ENCODE results near the gene GCNT1. TPM values are rescaled to one million over a fixed set of nuclear protein-coding genes. Genes with fewer than 3 reads are reported as not detected.

The GCNT1 gene
- total and polyA plus RNA-seq, 2 of the 13 experiments (the other 11 are each of a cell fraction or from before 2014, with no cell fraction given) = 0.55 to 1.7 TPM

DNA sequence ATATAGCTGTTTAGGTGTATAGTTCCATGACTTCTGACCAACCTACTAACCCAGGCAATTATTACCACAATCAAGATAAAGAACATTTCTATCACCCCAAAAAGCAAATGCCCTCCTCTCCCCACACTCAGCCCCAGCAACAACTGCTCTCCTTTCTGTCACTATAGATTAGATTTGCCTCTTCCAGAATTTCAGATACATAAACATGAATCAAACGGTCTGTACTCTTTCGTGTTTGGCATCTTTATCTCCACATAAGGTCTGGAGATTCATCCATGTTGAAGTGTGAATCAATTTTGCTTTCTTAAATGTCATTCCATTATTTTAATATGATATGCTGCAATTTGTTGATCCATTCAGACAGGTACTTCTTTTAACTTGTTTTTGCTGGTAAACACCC lies 10.5 kb upstream of the GCNT1 start:
- H3K4me3 ChIP-seq (replicated peaks in 1 of 3; ENCODE audit: insufficient read depth in 1 of 3, low read depth in 2 of 3, low read length in 3 of 3) = no peak overlapping the region
- no peaks in the 10 kb centered on the region for H4K20me1 ChIP-seq (ENCODE audit: insufficient read depth, low read length)
- WGBS (ENCODE audit: low lambda C conversion rate) = 20% methylated on average over 2 of the region's 2 CpGs
- intact Hi-C loops (cut with micrococcal nuclease; ENCODE audit: unreplicated experiment) = no loop called here
- H3K4me1 ChIP-seq (ENCODE audit: insufficient read depth, low read length) = peaks cover 12% of the 10 kb centered on the region
- TF ChIP-seq, protein P1, sequence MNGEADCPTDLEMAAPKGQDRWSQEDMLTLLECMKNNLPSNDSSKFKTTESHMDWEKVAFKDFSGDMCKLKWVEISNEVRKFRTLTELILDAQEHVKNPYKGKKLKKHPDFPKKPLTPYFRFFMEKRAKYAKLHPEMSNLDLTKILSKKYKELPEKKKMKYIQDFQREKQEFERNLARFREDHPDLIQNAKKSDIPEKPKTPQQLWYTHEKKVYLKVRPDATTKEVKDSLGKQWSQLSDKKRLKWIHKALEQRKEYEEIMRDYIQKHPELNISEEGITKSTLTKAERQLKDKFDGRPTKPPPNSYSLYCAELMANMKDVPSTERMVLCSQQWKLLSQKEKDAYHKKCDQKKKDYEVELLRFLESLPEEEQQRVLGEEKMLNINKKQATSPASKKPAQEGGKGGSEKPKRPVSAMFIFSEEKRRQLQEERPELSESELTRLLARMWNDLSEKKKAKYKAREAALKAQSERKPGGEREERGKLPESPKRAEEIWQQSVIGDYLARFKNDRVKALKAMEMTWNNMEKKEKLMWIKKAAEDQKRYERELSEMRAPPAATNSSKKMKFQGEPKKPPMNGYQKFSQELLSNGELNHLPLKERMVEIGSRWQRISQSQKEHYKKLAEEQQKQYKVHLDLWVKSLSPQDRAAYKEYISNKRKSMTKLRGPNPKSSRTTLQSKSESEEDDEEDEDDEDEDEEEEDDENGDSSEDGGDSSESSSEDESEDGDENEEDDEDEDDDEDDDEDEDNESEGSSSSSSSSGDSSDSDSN (CRISPR knock-in tag; IDR thresholded peaks at IDR 0.05) = no peak
- TF ChIP-seq, protein P2, sequence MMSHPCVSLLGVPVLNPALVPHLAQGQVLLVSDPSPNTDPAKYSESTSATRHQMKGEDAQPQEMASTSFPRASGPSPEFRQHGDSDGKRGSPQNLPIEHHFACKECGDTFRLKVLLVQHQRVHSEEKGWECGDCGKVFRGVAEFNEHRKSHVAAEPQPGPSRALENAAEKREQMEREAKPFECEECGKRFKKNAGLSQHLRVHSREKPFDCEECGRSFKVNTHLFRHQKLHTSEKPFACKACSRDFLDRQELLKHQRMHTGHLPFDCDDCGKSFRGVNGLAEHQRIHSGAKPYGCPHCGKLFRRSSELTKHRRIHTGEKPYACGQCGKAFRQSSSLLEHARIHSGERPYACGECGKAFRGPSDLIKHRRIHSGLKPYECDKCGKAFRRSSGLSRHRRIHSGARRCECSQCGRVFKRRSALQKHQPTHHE (CRISPR knock-in tag; IDR thresholded peaks at IDR 0.05; ENCODE audit: borderline replicate concordance) = no peak
- TF ChIP-seq SALL1 (CRISPR knock-in tag; IDR thresholded peaks at IDR 0.05) = no peak
- FAIRE-seq = no peak
- H3K4me2 ChIP-seq (ENCODE audit: low read depth, low read length) = no peak overlapping the region
- no peak overlapping the region for H3K27ac ChIP-seq (ENCODE audit: extremely low read length, insufficient read depth, low read length)
- in situ Hi-C loops (cut with HindIII; ENCODE audit: extremely low pct_ligation_motif_present, low pct_unique_long_range_greater_than_20kb) = no loop called here
- no peak for ATAC-seq
- no peak for DNase-seq (ENCODE audit: low spot score)
- no peaks in the 10 kb centered on the region for H3K79me2 ChIP-seq (ENCODE audit: insufficient read depth, low read length)
- no peak overlapping the region for H2AFZ ChIP-seq (ENCODE audit: low read length)
- no peaks in the 10 kb centered on the region for H3K27me3 ChIP-seq (ENCODE audit: control insufficient read depth in 1 of 2, insufficient read depth in 2 of 2, low read length in 2 of 2)
- BruUV-seq (replicated peaks) = no TSS peak
- no peaks in the 10 kb centered on the region for H3K9me3 ChIP-seq (ENCODE audit: low read length)
- no peak overlapping the region for H3K9ac ChIP-seq (ENCODE audit: insufficient read depth, low read depth, low read length)
- ChIA-PET POLR2A (no interaction called here), CTCF (ENCODE audit: low intra/inter-chr PET ratio, low total read pairs) (interaction anchor here (2.8 kb wide), 1 partner anchor 210 kb away, joined by 25 read pairs; no protein-coding TSS in a partner anchor)
- no peaks in the 10 kb centered on the region for H3K36me3 ChIP-seq (replicated peaks in 1 of 2; ENCODE audit: control insufficient read depth in 1 of 2, insufficient read depth in 2 of 2, low read length in 2 of 2)

DNA sequence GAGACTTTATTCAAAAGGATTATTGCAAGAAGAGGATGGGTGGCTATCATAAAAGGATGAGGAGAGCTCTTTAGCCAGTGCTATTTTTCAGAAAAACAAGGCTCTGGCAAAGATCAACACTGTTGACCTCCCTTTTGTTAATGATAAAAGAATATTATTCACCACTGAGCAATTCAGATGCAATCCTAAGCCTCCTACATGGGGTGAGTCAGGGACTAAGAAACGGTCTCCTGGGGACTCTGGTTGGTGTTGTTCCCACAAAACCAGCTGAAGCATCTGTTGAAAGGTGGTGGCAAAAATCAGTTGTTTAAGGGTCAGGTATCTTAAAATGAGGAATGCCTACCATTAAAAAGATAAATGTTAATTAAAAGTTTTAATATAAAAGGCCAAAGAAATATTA lies 7.7 kb upstream of the GCNT1 start:
- ChIA-PET POLR2A (no interaction called here), CTCF (ENCODE audit: low intra/inter-chr PET ratio, low total read pairs) (no interaction called here)
- peaks cover 6% of the 10 kb centered on the region for H3K4me1 ChIP-seq (ENCODE audit: insufficient read depth, low read length)
- intact Hi-C loops (cut with micrococcal nuclease; ENCODE audit: unreplicated experiment) (no loop called here), in situ Hi-C loops (cut with HindIII; ENCODE audit: extremely low pct_ligation_motif_present, low pct_unique_long_range_greater_than_20kb) (loop anchor here (5.0 kb wide), 1 partner anchor 206 kb away; no protein-coding TSS in a partner anchor)
- no peak overlapping the region for H3K4me3 ChIP-seq (replicated peaks in 1 of 3; ENCODE audit: insufficient read depth in 1 of 3, low read depth in 2 of 3, low read length in 3 of 3)
- TF ChIP-seq ZNF510 (CRISPR knock-in tag; IDR thresholded peaks at IDR 0.05; ENCODE audit: low read depth) = no peak
- TF ChIP-seq AHR (CRISPR knock-in tag; IDR thresholded peaks at IDR 0.05) = no peak
- TF ChIP-seq KDM4B (CRISPR knock-in tag; IDR thresholded peaks at IDR 0.05) = no peak
- TF ChIP-seq, protein P3, sequence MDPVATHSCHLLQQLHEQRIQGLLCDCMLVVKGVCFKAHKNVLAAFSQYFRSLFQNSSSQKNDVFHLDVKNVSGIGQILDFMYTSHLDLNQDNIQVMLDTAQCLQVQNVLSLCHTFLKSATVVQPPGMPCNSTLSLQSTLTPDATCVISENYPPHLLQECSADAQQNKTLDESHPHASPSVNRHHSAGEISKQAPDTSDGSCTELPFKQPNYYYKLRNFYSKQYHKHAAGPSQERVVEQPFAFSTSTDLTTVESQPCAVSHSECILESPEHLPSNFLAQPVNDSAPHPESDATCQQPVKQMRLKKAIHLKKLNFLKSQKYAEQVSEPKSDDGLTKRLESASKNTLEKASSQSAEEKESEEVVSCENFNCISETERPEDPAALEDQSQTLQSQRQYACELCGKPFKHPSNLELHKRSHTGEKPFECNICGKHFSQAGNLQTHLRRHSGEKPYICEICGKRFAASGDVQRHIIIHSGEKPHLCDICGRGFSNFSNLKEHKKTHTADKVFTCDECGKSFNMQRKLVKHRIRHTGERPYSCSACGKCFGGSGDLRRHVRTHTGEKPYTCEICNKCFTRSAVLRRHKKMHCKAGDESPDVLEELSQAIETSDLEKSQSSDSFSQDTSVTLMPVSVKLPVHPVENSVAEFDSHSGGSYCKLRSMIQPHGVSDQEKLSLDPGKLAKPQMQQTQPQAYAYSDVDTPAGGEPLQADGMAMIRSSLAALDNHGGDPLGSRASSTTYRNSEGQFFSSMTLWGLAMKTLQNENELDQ (CRISPR knock-in tag; IDR thresholded peaks at IDR 0.05; ENCODE audit: borderline replicate concordance) = no peak
- no peak for TF ChIP-seq CEBPB (IDR thresholded peaks at IDR 0.05; ENCODE audit: borderline replicate concordance, low read depth, low read length)
- TF ChIP-seq SMARCE1 (IDR thresholded peaks at IDR 0.05; ENCODE audit: borderline replicate concordance) = no peak
- no peak for FAIRE-seq
- H3K9ac ChIP-seq (ENCODE audit: insufficient read depth, low read depth, low read length) = no peak overlapping the region
- H3K27me3 ChIP-seq (ENCODE audit: control insufficient read depth in 1 of 2, insufficient read depth in 2 of 2, low read length in 2 of 2) = no peaks in the 10 kb centered on the region
- ATAC-seq = no peak
- H3K9me3 ChIP-seq (ENCODE audit: low read length) = no peaks in the 10 kb centered on the region
- no TSS peak for BruUV-seq (replicated peaks)
- H3K79me2 ChIP-seq (ENCODE audit: insufficient read depth, low read length) = no peaks in the 10 kb centered on the region
- H3K36me3 ChIP-seq (replicated peaks in 1 of 2; ENCODE audit: control insufficient read depth in 1 of 2, insufficient read depth in 2 of 2, low read length in 2 of 2) = no peaks in the 10 kb centered on the region
- no peak overlapping the region for H2AFZ ChIP-seq (ENCODE audit: low read length)
- H3K27ac ChIP-seq (ENCODE audit: extremely low read length, insufficient read depth, low read length) = no peak overlapping the region
- WGBS (ENCODE audit: low lambda C conversion rate) = 8% methylated on average over 1 of the region's 1 CpG
- no peak overlapping the region for H3K4me2 ChIP-seq (ENCODE audit: low read depth, low read length)
- no peaks in the 10 kb centered on the region for H4K20me1 ChIP-seq (ENCODE audit: insufficient read depth, low read length)
- no peak for DNase-seq (ENCODE audit: low spot score)
